Stimulated activated CD8-positive, alpha-beta memory T cell treated with anti-CD3 and anti-CD28 coated beads, Interleukin-15, amount 100 ng/mL, for 4 hours (primary cell): ENCODE measurements around the gene PPP2CA.
"Not testable (repeated sequence)": the region's sequence is repeated elsewhere in the genome, so short reads cannot be mapped to it uniquely, and the experiment has no call there.

ENCODE experiments used
- DNase-seq, 2 donors: peaks; one replicate each; pipeline ENCODE4 v3.0.0-alpha.2; 2020; ENCODE audit warnings: low read depth in 2 of 2

Gene PPP2CA

GRCh38 chr5:134189031-134189430 lies 36.8 kb downstream of the PPP2CA start:
- no peak for DNase-seq

- DNase-seq = no peak
Observed at GRCh38 chr5:134188092-134188491, 37.8 kb downstream of the PPP2CA start.

- peak; percentile 16 to 51 for DNase-seq
Observed at GRCh38 chr5:134184155-134185135, 41.4 kb downstream of the PPP2CA start.

- no peak for DNase-seq
Observed at GRCh38 chr5:134183481-134183880, 42.4 kb downstream of the PPP2CA start.

- no peak for DNase-seq
Observed at GRCh38 chr5:134178096-134178419, 47.8 kb downstream of the PPP2CA start.

- DNase-seq = no peak
Observed at GRCh38 chr5:134177369-134178095, 48.3 kb downstream of the PPP2CA start.

- peak; percentile 60 to 73 for DNase-seq
Observed at GRCh38 chr5:134176511-134177368, 49.1 kb downstream of the PPP2CA start, which contains the start of gene SKP1. Gene SKP1 (minus strand): TSS chr5:134176950. CDS start chr5:134174022, 2,928 bp downstream.

- DNase-seq = peak in 1 of 2 donors; percentile 21
Observed at GRCh38 chr5:134175921-134176510, 49.9 kb downstream of the PPP2CA start.

- no peak for DNase-seq
Observed at GRCh38 chr5:134174841-134175839, 50.7 kb downstream of the PPP2CA start.

- DNase-seq = no peak
Observed at GRCh38 chr5:134171972-134172371, 53.9 kb downstream of the PPP2CA start.

- DNase-seq = no peak
Observed at GRCh38 chr5:134162592-134162991, 63.3 kb downstream of the PPP2CA start.

GRCh38 chr5:134161513-134162395 lies 64.1 kb downstream of the PPP2CA start:
- no peak for DNase-seq

GRCh38 chr5:134153657-134154056 lies 72.2 kb downstream of the PPP2CA start:
- DNase-seq = no peak

- DNase-seq = no peak
Observed at GRCh38 chr5:134153241-134153640, 72.6 kb downstream of the PPP2CA start.

GRCh38 chr5:134152173-134152832 lies 73.6 kb downstream of the PPP2CA start:
- DNase-seq = not testable (repeated sequence)

- no peak for DNase-seq
Observed at GRCh38 chr5:134151723-134152122, 74.2 kb downstream of the PPP2CA start.

GRCh38 chr5:134149571-134150303 lies 76.1 kb downstream of the PPP2CA start:
- DNase-seq = no peak
